OCI-LY7 (cell line): ENCODE data around the gene MED27.

Source experiments
- CTCF ChIP-seq: fragments of 200-600 bp; sonication (generic); conservative IDR thresholded peaks from 2 replicates; pipeline ENCODE4 v1.5.1; 2014; ENCODE audit warnings: mild to moderate bottlenecking, antibody characterized with exemption, low read length, moderate library complexity, mixed read lengths
- EZH2phosphoT487 ChIP-seq: fragments of 200-600 bp; sonication (generic); IDR thresholded peaks from 2 replicates; pipeline ENCODE4 v1.6.1; 2018; ENCODE audit warnings: low read depth, borderline replicate concordance, mild to moderate bottlenecking, mixed run types, antibody characterized with exemption, low read length, moderate library complexity, mixed read lengths

DNA sequence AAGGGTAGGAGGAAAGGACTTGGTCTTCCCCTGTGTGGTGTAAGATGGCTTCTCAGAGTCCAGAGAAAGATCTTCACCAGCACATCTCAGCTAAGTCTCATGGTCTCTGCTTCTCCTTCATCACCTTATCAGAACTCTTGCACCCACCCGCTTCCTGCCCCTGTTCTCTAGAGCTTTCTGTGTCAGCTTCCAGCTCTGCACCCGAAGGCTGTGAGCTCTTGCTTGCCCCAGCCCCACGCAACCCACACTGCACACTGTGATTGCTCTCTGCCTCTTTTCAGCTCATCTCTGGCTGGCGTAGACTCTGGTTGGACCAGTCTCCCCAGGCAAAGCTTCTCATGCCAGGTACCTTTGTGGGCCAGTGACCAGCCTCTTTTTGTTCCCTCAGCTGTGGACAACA, 246.6 kb downstream of the MED27 start:
- TF ChIP-seq CTCF: no peak
- no peak for TF ChIP-seq EZH2phosphoT487
